Erythroblast (primary cell): ENCODE data around the gene RPGRIP1L.

Experiments
- GATA1 ChIP-seq: IDR thresholded peaks from 2 replicates; pipeline ENCODE4 v1.6.1; 2011; ENCODE audit warnings: low read depth, mild to moderate bottlenecking, control low read depth, low read length, moderate library complexity
- POLR2A ChIP-seq: IDR thresholded peaks from 2 replicates; pipeline ENCODE4 v1.6.1; 2011; ENCODE audit warnings: mild to moderate bottlenecking, low read length

GRCh38 chr16:53692146-53692545 is 11.5 kb downstream of the RPGRIP1L start:
- no peak for TF ChIP-seq POLR2A
- TF ChIP-seq GATA1 = no peak
